H9 (cell line): Measurements from ENCODE around the gene HMMR. TPM values are rescaled to one million over a fixed set of nuclear protein-coding genes. Genes with fewer than 3 reads are reported as not detected.

Experiments
- DNase-seq: peaks from one replicate; pipeline ENCODE4 v3.0.0-alpha.2; 2017
- H2AFZ ChIP-seq: one replicate; pipeline ENCODE4 v1.6.1; 2013; ENCODE audit warnings: mild to moderate bottlenecking, low read length, control low read depth, moderate library complexity
- H2AK5ac ChIP-seq: 2 replicates; pipeline ENCODE4 v1.6.1; 2013; ENCODE audit warnings: low read length, control low read depth, mixed read lengths; ENCODE audit not compliant: insufficient read length
- H2BK120ac ChIP-seq: one replicate; pipeline ENCODE4 v1.6.1; 2013; ENCODE audit warnings: low read depth, mild to moderate bottlenecking, low read length, control low read depth, inconsistent platforms; ENCODE audit not compliant: poor library complexity, severe bottlenecking
- H2BK12ac ChIP-seq: 2 replicates; pipeline ENCODE4 v1.6.1; 2013; ENCODE audit warnings: low read length, control low read depth, mixed read lengths, low read depth; ENCODE audit not compliant: insufficient read length
- H2BK15ac ChIP-seq: 2 replicates; pipeline ENCODE4 v1.6.1; 2013; ENCODE audit warnings: low read depth, low read length, control low read depth
- H2BK20ac ChIP-seq: one replicate; pipeline ENCODE4 v1.6.1; 2013; ENCODE audit warnings: low read depth, mild to moderate bottlenecking, low read length, control low read depth, inconsistent platforms; ENCODE audit not compliant: poor library complexity, severe bottlenecking
- H2BK5ac ChIP-seq: 2 replicates; pipeline ENCODE4 v1.6.1; 2013; ENCODE audit warnings: low read length, control low read depth, mixed read lengths; ENCODE audit not compliant: insufficient read length
- H3K14ac ChIP-seq: 2 replicates; pipeline ENCODE4 v1.6.1; 2013; ENCODE audit warnings: low read length, control low read depth; ENCODE audit not compliant: insufficient read depth
- H3K18ac ChIP-seq: 2 replicates; pipeline ENCODE4 v1.6.1; 2013; ENCODE audit warnings: low read depth, mild to moderate bottlenecking, mixed read lengths, low read length, control low read depth; ENCODE audit not compliant: insufficient read length
- H3K23ac ChIP-seq: 2 replicates; pipeline ENCODE4 v1.6.1; 2013; ENCODE audit warnings: low read length, control low read depth, mixed read lengths, low read depth; ENCODE audit not compliant: insufficient read length
- H3K23me2 ChIP-seq: 2 replicates; pipeline ENCODE4 v1.6.1; 2013; ENCODE audit warnings: low read depth, mild to moderate bottlenecking, mixed read lengths, low read length, control low read depth; ENCODE audit not compliant: insufficient read length, poor library complexity, severe bottlenecking
- H3K27ac ChIP-seq: 2 replicates; pipeline ENCODE4 v1.5.1; 2013; ENCODE audit warnings: low read length, control low read depth, mixed read lengths, low read depth; ENCODE audit not compliant: insufficient read length
- H3K27me3 ChIP-seq: 2 replicates; pipeline ENCODE4 v1.6.1; 2013; ENCODE audit warnings: low read length, control low read depth, inconsistent platforms; ENCODE audit not compliant: insufficient read depth
- H3K4ac ChIP-seq: 2 replicates; pipeline ENCODE4 v1.6.1; 2013; ENCODE audit warnings: low read depth, mild to moderate bottlenecking, control low read depth, inconsistent platforms, low read length, moderate library complexity
- H3K4me1 ChIP-seq: 2 replicates; pipeline ENCODE4 v1.6.1; 2013; ENCODE audit warnings: low read length, control low read depth, inconsistent platforms; ENCODE audit not compliant: insufficient read depth
- H3K4me2 ChIP-seq: 2 replicates; pipeline ENCODE4 v1.6.1; 2013; ENCODE audit warnings: low read length, control low read depth, mixed read lengths; ENCODE audit not compliant: insufficient read length, insufficient read depth
- H3K56ac ChIP-seq: 2 replicates; pipeline ENCODE4 v1.6.1; 2013; ENCODE audit warnings: low read depth, mild to moderate bottlenecking, mixed read lengths, low read length, control low read depth; ENCODE audit not compliant: insufficient read length
- H3K79me1 ChIP-seq: 2 replicates; pipeline ENCODE4 v1.6.1; 2013; ENCODE audit warnings: low read depth, mild to moderate bottlenecking, moderate library complexity, low read length, control low read depth, inconsistent platforms; ENCODE audit not compliant: insufficient read depth, poor library complexity, severe bottlenecking
- H3K79me2 ChIP-seq: 2 replicates; pipeline ENCODE4 v1.6.1; 2013; ENCODE audit warnings: low read length, control low read depth, inconsistent platforms; ENCODE audit not compliant: insufficient read depth
- H3K9ac ChIP-seq: 2 replicates; pipeline ENCODE4 v1.6.1; 2013; ENCODE audit warnings: low read length, control low read depth, mixed read lengths; ENCODE audit not compliant: insufficient read length; ENCODE audit errors: extremely low read depth
- H3K9me3 ChIP-seq: one replicate; pipeline ENCODE4 v1.6.1; 2013; ENCODE audit warnings: low read depth, low read length, inconsistent platforms; ENCODE audit not compliant: control insufficient read depth
- H3T11ph ChIP-seq: one replicate; pipeline ENCODE4 v1.6.1; 2013; ENCODE audit warnings: mild to moderate bottlenecking, low read length, control low read depth, inconsistent platforms
- H4K20me1 ChIP-seq: one replicate; pipeline ENCODE4 v1.6.1; 2013; ENCODE audit not compliant: control insufficient read depth, insufficient read length, insufficient read depth
- H4K5ac ChIP-seq: 2 replicates; pipeline ENCODE4 v1.6.1; 2013; ENCODE audit warnings: low read depth, mild to moderate bottlenecking, mixed read lengths, low read length, control low read depth; ENCODE audit not compliant: insufficient read length
- H4K8ac ChIP-seq: replicated peaks from 2 replicates; pipeline ENCODE4 v1.6.1; 2013; ENCODE audit warnings: low read length, control low read depth, mixed read lengths, low read depth; ENCODE audit not compliant: insufficient read length
- H4K91ac ChIP-seq: 2 replicates; pipeline ENCODE4 v1.6.1; 2013; ENCODE audit warnings: low read depth, mild to moderate bottlenecking, moderate library complexity, mixed read lengths, low read length, control low read depth; ENCODE audit not compliant: insufficient read length
- H3K27ac Mint-ChIP-seq, 3 experiments: 2 replicates in 2 of 3; 3 replicates in 1 of 3; pipeline ENCODE4 v1.8.0; 2020 to 2021; ENCODE audit warnings: mixed read lengths in 3 of 3, mild to moderate bottlenecking in 1 of 3, moderate library complexity in 1 of 3
- H3K27me3 Mint-ChIP-seq: 2 replicates; pipeline ENCODE4 v1.8.0; 2021; ENCODE audit warnings: low read depth, mild to moderate bottlenecking, moderate library complexity, mixed read lengths
- H3K36me3 Mint-ChIP-seq, 3 experiments: 2 replicates in 2 of 3; 3 replicates in 1 of 3; pipeline ENCODE4 v1.8.0; 2020 to 2021; ENCODE audit warnings: low read depth in 3 of 3, mixed read lengths in 3 of 3; ENCODE audit not compliant: insufficient read depth in 1 of 3
- H3K4me1 Mint-ChIP-seq, 2 experiments: 2 replicates each; pipeline ENCODE4 v1.8.0; 2020; ENCODE audit warnings: mixed read lengths in 2 of 2
- H3K4me3 Mint-ChIP-seq, 2 experiments: 2 replicates in 1 of 2; 3 replicates in 1 of 2; pipeline ENCODE4 v1.8.0; 2020 to 2021; ENCODE audit warnings: mild to moderate bottlenecking in 2 of 2, mixed read lengths in 2 of 2, moderate library complexity in 1 of 2
- H3K9me3 Mint-ChIP-seq, 2 experiments: 2 replicates in 1 of 2; 3 replicates in 1 of 2; pipeline ENCODE4 v1.8.0; 2020; ENCODE audit warnings: mild to moderate bottlenecking in 2 of 2, mixed read lengths in 2 of 2, moderate library complexity in 1 of 2
- CTCF ChIP-seq: fragments of 200-600 bp; sonication (generic); conservative IDR thresholded peaks from 3 replicates; pipeline ENCODE4 v1.8.0; 2021; ENCODE audit warnings: antibody characterized with exemption, mild to moderate bottlenecking
- WGBS: extraction: QIAGEN DNeasy Blood & Tissue Kit; methylation state at CpG from one replicate; pipeline ENCODE4 v1.1.7; 2013; ENCODE audit warnings: missing lambda C conversion rate, low lambda C conversion rate, mixed read lengths; ENCODE audit not compliant: insufficient read length; ENCODE audit errors: extremely low coverage; 5-methylcytosine and 5-hydroxymethylcytosine counted together
- total RNA-seq: library from RNA; stranded (reverse); gene quantifications from 2 replicates; pipeline ENCODE4 v1.2.1, GENCODE V29; 2021

Gene HMMR
- total RNA-seq, 1 experiment from 2014 or later: 36.2 TPM

GRCh38 chr5:163498886-163499285 lies 38.5 kb downstream of the HMMR start:
- Histone ChIP-seq H4K8ac (no peak overlapping the region), H2BK12ac (no peak overlapping the region), H3K79me2 (no peaks in the 10 kb centered on the region; the same call in 1 of the 2 replicates), H3K27me3 (no peaks in the 10 kb centered on the region), H2AFZ (no peak overlapping the region), H3K9ac (no peak overlapping the region), H3K18ac (no peak overlapping the region), H3K23ac (no peak overlapping the region), H2BK120ac (no peak overlapping the region), H2AK5ac (no peak overlapping the region), H3K56ac (no peak overlapping the region), H3K4ac (no peak overlapping the region), H4K20me1 (no peaks in the 10 kb centered on the region), H4K91ac (no peak overlapping the region), H2BK15ac (no peak overlapping the region; the same call in 1 of the 2 replicates), H3K23me2 (no peaks in the 10 kb centered on the region), H3K27ac (no peak overlapping the region), H2BK5ac (no peak overlapping the region), H3K9me3 (no peaks in the 10 kb centered on the region), H2BK20ac (no peak overlapping the region), H3K4me2 (no peak overlapping the region), H3K79me1 (no peaks in the 10 kb centered on the region), H4K5ac (no peak overlapping the region), H3K14ac (no peak overlapping the region), H3T11ph (no peak overlapping the region), H3K4me1 (no peaks in the 10 kb centered on the region)
- H3K36me3 Mint-ChIP-seq: no peaks in the 10 kb centered on the region
- WGBS: no CpG with 5 or more reads among the region's 1 CpG
- H3K27me3 Mint-ChIP-seq: no peaks in the 10 kb centered on the region
- no peak overlapping the region for H3K4me3 Mint-ChIP-seq
- no peak for DNase-seq
- peaks cover 8 to 9% of the 10 kb centered on the region in 2 experiments for H3K4me1 Mint-ChIP-seq
- TF ChIP-seq CTCF: no peak
- no peak overlapping the region for H3K27ac Mint-ChIP-seq
- H3K9me3 Mint-ChIP-seq: no peaks in the 10 kb centered on the region
